Measurements from ENCODE around the gene DEFB112.

Gene DEFB112

GRCh38 chr6:50089911-50090310 lies 40.2 kb upstream of the DEFB112 start:
- no peak for TF ChIP-seq CTCF (IDR thresholded peaks at IDR 0.05; ENCODE audit: extremely low read depth, missing control alignments)
- no peak for DNase-seq (ENCODE audit: low spot score)

- TF ChIP-seq CTCF (IDR thresholded peaks at IDR 0.05; ENCODE audit: extremely low read depth, missing control alignments): no peak
- no peak for DNase-seq (ENCODE audit: low spot score)
Observed at GRCh38 chr6:50087231-50087954, 37.7 kb upstream of the DEFB112 start.

- DNase-seq (ENCODE audit: low spot score): no peak
- TF ChIP-seq CTCF (IDR thresholded peaks at IDR 0.05; ENCODE audit: extremely low read depth, missing control alignments): no peak
Observed at GRCh38 chr6:50077385-50077784, 27.7 kb upstream of the DEFB112 start.

GRCh38 chr6:50076431-50076830 lies 26.7 kb upstream of the DEFB112 start:
- DNase-seq (ENCODE audit: low spot score): no peak
- no peak for TF ChIP-seq CTCF (IDR thresholded peaks at IDR 0.05; ENCODE audit: extremely low read depth, missing control alignments)

GRCh38 chr6:50071921-50072320 lies 22.2 kb upstream of the DEFB112 start:
- no peak for DNase-seq (ENCODE audit: low spot score)
- no peak for TF ChIP-seq CTCF (IDR thresholded peaks at IDR 0.05; ENCODE audit: extremely low read depth, missing control alignments)

- DNase-seq (ENCODE audit: low spot score): no peak
- no peak for TF ChIP-seq CTCF (IDR thresholded peaks at IDR 0.05; ENCODE audit: extremely low read depth, missing control alignments)
Observed at GRCh38 chr6:50070101-50070500, 20.4 kb upstream of the DEFB112 start.

- peak; percentile 3 for DNase-seq (ENCODE audit: low spot score)
- TF ChIP-seq CTCF (IDR thresholded peaks at IDR 0.05; ENCODE audit: extremely low read depth, missing control alignments): peak; percentile 17
Observed at GRCh38 chr6:50062051-50062450, 12.3 kb upstream of the DEFB112 start.

Measured in GM20000 (cell line).